Right lung (tissue), 5 donors: ENCODE measurements around the gene HECW1. TPM values are rescaled to one million over a fixed set of nuclear protein-coding genes. Genes with fewer than 3 reads are reported as not detected.

Experiments
- DNase-seq, 2 donors: peaks; one replicate each; pipeline ENCODE4 v3.0.0-alpha.2; 2013
- polyA plus RNA-seq, 5 donors: library from polyadenylated mRNA; unstranded; fragments of 120-200 nt; gene quantifications; one replicate each; pipeline versions ENCODE4 v1.2.1 to v1.2.3, GENCODE V29; 2013; ENCODE audit warnings: inconsistent platforms in 1 of 5, low replicate concordance in 1 of 5; ENCODE audit not compliant: insufficient read length in 5 of 5, insufficient read depth in 1 of 5

The HECW1 gene
- polyA plus RNA-seq, 5 donors: 1.9 to 3.6 (median 3.4) TPM

- no peak for DNase-seq
These were observed 383.1 kb downstream of the HECW1 start for GRCh38 chr7:43495572-43495971.

DNA sequence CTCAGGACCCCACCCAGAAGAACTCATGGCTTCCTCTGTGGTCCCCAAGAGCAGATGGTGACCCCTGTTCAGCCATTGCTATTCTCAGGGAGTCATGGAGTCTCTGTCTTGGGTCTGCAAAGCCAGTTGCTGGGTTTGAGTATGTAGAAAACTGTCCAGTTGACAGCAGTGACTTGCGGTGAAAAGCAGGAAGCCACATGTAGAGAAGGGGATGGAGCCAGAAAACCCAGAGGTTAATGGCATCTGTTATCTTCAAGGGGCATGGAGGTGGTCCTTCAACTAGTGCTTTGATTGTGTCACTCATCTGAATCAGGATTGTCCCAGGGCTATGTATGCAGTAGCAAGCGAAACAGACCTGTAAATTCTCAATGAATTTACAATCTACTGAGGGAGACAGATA is 384.1 kb downstream of the HECW1 start:
- no peak for DNase-seq

DNA sequence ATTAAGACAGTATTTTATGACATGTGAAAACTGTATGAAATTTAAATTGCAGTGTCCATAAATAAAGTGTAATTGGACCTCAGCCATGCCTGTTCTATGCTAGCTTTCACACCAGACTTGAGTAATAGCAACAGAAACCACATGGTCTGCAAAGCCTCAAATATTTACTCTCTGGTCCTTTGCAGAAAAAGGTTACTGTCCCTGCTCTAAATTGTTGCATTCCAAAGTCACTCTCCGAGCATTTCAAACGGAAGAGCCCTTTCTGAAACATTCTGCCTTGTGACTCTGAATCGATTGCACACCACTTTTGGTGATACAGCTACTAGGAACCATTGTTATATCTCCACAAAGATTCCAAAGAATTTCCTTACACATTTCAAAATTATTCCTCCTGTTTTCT is 389.4 kb downstream of the HECW1 start:
- DNase-seq: no peak

- DNase-seq: no peak
These were observed 390.5 kb downstream of the HECW1 start for GRCh38 chr7:43502941-43503340.

- DNase-seq: no peak
These were observed 393.0 kb downstream of the HECW1 start for GRCh38 chr7:43505412-43505811.

GRCh38 chr7:43506460-43506859 is 394.0 kb downstream of the HECW1 start:
- DNase-seq: no peak

DNA sequence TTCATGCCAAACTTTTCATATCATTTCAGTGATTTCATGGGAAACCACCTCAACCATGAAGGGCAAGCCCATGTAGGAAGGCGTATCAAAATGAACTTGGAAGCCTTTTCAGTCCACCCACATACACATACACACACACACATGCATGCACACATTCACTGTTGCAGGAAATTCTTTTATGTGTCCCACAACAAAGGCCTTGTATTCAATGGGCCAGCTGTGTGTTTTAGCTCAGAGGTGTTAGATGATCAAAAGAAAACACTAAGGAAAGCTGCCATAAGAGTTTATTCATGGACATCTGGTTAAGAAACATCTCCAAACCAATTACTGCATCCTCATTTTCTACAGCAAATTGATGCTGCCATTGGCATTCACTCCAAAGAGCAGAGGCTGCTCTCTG is 396.0 kb downstream of the HECW1 start:
- no peak for DNase-seq

- DNase-seq: no peak
These were observed 397.5 kb downstream of the HECW1 start for GRCh38 chr7:43509906-43510305.

DNA sequence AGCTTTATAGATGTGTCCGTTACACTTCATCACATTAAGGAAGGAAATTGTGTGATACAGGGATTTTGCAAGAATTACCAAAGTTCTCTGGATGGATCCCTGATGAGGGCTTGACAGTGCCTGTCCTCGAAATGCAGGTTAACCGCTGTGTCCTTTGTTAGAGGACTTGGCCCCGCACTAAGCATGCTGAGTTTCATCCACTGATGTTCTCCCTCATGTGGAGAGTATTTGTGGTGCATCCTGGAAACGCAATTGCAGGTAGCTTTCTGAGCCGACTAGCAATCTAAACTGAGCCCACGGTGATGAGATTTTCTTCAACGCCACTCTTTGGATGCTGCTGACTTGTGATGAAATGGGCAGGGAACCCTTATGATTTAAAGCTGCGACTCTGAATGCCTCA is 398.6 kb downstream of the HECW1 start:
- DNase-seq: no peak

GRCh38 chr7:43511769-43512515 is 399.5 kb downstream of the HECW1 start:
- no peak for DNase-seq

DNA sequence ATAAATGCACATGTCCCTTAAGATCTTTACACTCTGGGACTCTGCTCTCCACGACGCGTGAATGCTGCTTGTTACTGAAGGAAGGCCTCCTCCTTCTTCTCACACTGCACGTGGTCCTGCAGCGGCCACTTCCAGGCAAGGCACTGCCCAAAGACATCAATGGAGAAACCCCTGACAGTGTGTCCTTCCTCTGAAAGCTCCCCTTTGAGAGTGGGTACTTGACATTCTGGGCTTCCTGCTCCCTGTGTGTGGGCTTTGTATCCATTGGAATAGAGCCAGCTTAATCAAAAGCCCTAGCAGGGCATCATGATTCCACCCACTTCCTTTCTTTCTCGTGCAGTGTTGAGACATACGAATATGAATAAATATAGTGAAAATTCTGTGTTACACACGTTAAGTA is 400.8 kb downstream of the HECW1 start:
- no peak for DNase-seq

DNA sequence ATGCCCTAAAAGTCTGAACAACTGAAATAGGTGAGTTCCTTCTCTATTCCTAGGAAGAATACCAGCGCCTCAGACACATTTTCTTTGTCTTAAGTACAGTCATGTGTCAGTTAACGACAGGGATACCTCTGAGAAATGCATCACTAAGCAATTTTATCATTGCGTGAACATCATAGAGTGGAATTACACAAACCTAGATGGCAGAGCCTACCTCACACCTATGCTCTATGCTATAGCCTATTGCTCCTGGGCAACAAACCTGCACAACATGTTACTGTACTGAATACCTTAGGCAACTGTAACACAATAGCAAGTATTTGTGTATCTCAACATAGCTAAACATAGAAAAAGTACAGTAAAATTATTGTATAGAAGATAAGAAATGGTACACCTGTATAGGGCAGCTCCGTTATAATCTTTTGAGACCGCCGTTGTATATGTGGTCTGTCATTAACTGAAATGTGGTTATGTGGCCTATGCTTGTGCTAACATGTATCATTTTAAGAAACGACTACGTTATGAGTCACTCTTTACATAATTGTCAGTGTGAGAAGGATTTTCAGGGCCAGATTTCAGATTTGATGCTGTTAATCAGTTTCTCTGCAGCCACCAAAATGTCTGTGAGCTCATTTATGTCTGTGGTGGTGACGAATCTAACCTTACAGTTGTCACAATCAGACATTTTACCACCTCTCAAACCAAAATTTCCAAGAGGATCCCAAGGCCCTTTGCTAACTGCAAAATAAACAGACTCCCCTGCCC is 404.3 kb downstream of the HECW1 start:
- DNase-seq: no peak

DNA sequence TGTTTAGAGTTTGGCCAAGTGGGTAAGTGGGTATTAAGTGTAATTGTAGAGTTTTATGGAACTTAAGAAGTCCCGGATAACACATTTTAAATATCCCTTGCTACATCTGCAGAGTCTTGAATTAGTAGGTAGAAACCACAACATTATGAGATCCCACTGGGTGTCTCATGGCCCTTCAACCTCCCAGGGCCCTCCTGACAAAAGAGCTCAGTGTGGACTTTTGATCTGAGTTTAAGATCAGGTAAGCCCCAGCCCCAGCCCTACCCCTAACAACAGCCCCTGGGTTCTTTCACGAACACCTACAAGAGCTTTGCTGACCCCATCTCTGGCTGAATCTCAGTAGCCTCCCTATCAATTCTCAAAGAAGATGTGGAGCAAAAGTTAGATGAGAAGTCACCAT is 405.0 kb downstream of the HECW1 start:
- DNase-seq: no peak

- DNase-seq: no peak
These were observed 407.8 kb downstream of the HECW1 start for GRCh38 chr7:43520201-43520600.

DNA sequence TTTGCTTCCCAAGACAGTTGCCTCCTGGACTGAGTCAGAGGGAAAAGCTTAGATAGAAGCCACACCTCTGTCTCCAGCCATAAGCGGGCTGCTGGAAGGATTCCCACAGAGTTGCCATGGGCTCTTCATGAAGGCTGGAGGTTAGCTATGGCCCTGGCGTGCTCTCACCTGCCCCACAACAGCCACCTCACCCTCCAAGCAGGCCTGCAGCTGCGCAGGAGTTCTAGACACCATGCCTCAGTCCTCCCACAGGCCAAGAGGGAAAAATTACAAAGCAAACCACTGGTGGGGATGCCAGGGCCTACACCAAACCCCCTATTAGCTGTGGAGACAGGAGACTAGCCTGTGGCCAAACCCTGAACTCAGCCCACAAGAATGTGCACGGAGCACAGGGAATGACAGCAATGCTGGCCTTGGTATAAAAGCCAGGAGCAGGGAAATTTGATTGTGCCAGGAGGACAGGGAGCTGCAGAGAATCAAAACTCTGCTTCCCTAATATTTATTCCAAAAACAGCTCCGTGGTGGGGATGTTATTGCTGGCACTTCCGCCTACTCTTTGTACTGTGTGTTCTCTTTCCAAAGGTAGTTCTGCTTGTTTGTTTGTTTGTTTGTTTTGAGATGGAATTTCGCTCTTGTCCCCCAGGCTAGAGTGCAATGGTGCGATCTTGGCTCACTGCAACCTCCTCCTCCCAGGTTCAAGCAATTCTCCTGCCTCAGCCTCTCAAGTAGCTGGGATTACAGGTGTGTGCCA is 410.1 kb downstream of the HECW1 start:
- DNase-seq: no peak

DNA sequence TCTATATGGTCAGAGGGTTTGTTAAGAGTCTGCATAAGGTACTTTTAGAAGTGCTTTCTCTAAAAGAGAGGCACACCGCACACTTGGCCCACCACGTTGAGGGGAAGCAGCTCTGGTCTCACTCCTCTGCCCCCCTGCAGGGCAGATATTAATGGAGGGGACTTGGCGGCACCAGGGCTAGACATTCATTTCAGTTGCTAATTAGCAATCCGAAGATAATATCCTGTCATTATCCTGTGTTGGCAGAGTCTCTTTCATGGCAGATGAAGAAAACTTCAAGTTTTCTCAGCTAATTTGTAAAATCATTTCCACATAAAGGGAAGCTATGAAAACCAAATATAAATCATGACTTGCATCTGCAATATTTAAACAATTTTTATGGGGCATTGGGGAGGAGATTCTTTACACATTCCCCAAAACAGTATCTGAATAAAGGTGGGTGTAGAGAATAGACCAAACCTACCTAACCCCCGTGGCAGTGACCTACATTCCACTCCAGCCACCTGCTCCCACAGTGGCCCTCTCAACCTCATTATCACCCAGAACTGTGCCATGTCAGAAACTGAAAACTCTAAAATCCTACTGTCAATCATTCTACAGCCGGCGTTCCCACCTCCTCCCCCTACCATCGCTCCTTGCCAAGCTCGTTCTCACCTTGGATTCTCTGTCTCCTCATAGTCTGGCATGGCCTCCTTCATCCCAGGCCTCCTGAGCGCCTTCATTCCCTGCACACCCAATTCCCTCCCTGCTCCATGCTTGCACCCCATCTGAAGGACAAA is 416.3 kb downstream of the HECW1 start:
- DNase-seq: no peak

- DNase-seq: no peak
These were observed 418.3 kb downstream of the HECW1 start for GRCh38 chr7:43530553-43531410.

DNA sequence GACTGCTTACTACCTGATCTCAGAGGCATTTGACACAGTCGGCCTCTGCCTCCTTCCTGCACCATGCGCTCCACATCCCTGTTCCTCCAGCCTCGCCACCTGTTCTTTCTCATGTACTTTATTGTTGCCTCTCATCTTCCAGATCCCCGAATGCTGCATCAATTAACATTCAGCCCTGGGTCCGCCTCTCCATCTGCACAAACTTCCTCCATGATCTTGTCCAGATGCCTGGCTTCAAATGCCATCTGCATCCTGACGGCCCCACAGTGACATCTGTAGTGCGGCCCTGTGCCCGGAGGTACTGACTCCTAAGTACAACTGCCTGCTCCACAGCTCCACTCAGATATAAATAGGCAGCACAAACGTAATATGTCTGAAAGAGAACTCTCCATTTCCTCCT is 419.3 kb downstream of the HECW1 start:
- DNase-seq: no peak

GRCh38 chr7:43533801-43534479 is 421.5 kb downstream of the HECW1 start:
- DNase-seq: peak in 1 of 2 donors; percentile 24

DNA sequence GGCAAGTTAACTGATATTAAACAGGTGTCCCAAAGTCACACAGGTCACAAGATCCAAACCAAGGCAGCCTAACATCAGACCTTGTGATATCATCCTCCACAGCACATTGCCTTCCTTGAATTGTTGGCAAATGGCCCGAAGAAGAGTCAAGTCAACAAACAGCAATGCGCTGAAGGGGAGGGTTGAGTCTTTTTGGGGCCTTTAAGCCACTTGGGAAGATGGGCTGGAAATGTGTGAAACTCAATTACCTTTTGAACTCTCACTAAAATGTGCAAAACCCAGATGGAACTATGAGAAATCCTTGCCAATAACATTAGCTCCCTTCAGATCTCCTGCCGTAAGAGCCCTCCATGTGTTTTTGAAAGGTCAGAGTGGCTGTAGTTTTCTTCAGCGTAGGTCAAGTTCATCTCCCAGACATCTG is 422.6 kb downstream of the HECW1 start:
- no peak for DNase-seq
